Endothelial cell of umbilical vein (primary cell): ENCODE measurements around the gene PDAP1. TPM values are rescaled to one million over a fixed set of nuclear protein-coding genes. Genes with fewer than 3 reads are reported as not detected.

Experiments
- BruUV-seq: library from RNA; stranded (reverse); fragments of 400-500 nt; replicated peaks from 2 replicates; lab custom pipeline; 2021; lab: Mats Ljungman, UMichigan
- CTCF ChIA-PET: fragments of 300-600, 350-600 bp; sonication (Branson Sonifier 250); formaldehyde crosslinking; loops from one replicate; lab custom pipeline; 2021; ENCODE audit warnings: antibody characterized with exemption, inconsistent platforms; lab: Charles Lee
- POLR2A ChIA-PET: fragments of 300-600, 350-600 bp; sonication (Branson Sonifier 250); formaldehyde crosslinking; loops from one replicate; lab custom pipeline; 2021; ENCODE audit warnings: antibody characterized with exemption, inconsistent platforms; lab: Charles Lee
- DNase-seq: peaks from one replicate; pipeline ENCODE4 v3.0.0-alpha.2; 2011; ENCODE audit warnings: low read depth, low spot score
- FAIRE-seq: peaks from 2 replicates; lab custom pipeline; 2011; peaks lifted over from hg19 to GRCh38; lab: Jason Lieb, UNC
- H2AFZ ChIP-seq: 2 replicates; pipeline ENCODE4 v1.6.0; 2012; ENCODE audit warnings: low read depth, low read length, control low read depth, inconsistent platforms
- H3K27ac ChIP-seq: 2 replicates; pipeline ENCODE4 v1.5.1; 2011; ENCODE audit warnings: low read depth, mild to moderate bottlenecking, control low read depth, low read length, moderate library complexity; ENCODE audit not compliant: insufficient read depth
- H3K27me3 ChIP-seq, 2 experiments: 2 replicates each; pipeline versions ENCODE4 v1.6.0 to v1.6.1; 2011; ENCODE audit warnings: low read length in 2 of 2, mixed read lengths in 1 of 2; ENCODE audit not compliant: control insufficient read depth in 2 of 2, insufficient read depth in 2 of 2
- H3K36me3 ChIP-seq, 2 experiments: 2 replicates in 1 of 2; 3 replicates in 1 of 2; pipeline ENCODE4 v1.5.1; 2011; ENCODE audit warnings: low read length in 2 of 2, mild to moderate bottlenecking in 1 of 2, moderate library complexity in 1 of 2; ENCODE audit not compliant: control insufficient read depth in 2 of 2, insufficient read depth in 2 of 2; ENCODE audit errors: extremely low read depth in 1 of 2
- H3K4me1 ChIP-seq: 3 replicates; pipeline ENCODE4 v1.5.1; 2011; ENCODE audit warnings: mild to moderate bottlenecking, low read length; ENCODE audit not compliant: control insufficient read depth, insufficient read depth; ENCODE audit errors: extremely low read depth
- H3K4me2 ChIP-seq: 2 replicates; pipeline ENCODE4 v1.6.1; 2011; ENCODE audit warnings: low read length, control low read depth, mixed read lengths; ENCODE audit not compliant: insufficient read depth
- H3K4me3 ChIP-seq, 3 experiments: fragments of 200-600 bp in 1 of 3; sonication (generic), shearing (Covaris generic) in 1 of 3; replicated peaks in 1 of 3; 2 replicates each; pipeline ENCODE4 v1.5.1; 2011 to 2016; ENCODE audit warnings: control low read depth in 3 of 3, low read length in 3 of 3, mild to moderate bottlenecking in 2 of 3, inconsistent platforms in 1 of 3, low read depth in 1 of 3, moderate library complexity in 1 of 3; ENCODE audit not compliant: insufficient read depth in 1 of 3
- H3K79me2 ChIP-seq: 2 replicates; pipeline ENCODE4 v1.6.0; 2012; ENCODE audit warnings: low read length, inconsistent platforms; ENCODE audit not compliant: control insufficient read depth, insufficient read depth
- H3K9ac ChIP-seq: replicated peaks from 2 replicates; pipeline ENCODE3; 2011; ENCODE audit warnings: low read length, control low read depth; ENCODE audit not compliant: insufficient read depth; ENCODE audit errors: extremely low read depth
- H3K9me1 ChIP-seq: replicated peaks from 3 replicates; pipeline ENCODE4 v1.6.0; 2011; ENCODE audit warnings: mild to moderate bottlenecking, low read length; ENCODE audit not compliant: control insufficient read depth, insufficient read depth; ENCODE audit errors: extremely low read depth
- H3K9me3 ChIP-seq: replicated peaks from 2 replicates; pipeline ENCODE4 v1.5.1; 2012; ENCODE audit warnings: low read length, inconsistent platforms; ENCODE audit not compliant: control insufficient read depth, insufficient read depth
- H4K20me1 ChIP-seq: replicated peaks from 2 replicates; pipeline ENCODE3; 2011; ENCODE audit warnings: mild to moderate bottlenecking, low read length; ENCODE audit not compliant: control insufficient read depth, insufficient read depth; ENCODE audit errors: extremely low read depth
- EZH2 ChIP-seq: IDR thresholded peaks from 2 replicates; pipeline ENCODE4 v1.6.1; 2012; ENCODE audit warnings: borderline replicate concordance, low read depth, mild to moderate bottlenecking, moderate library complexity, low read length, inconsistent platforms; ENCODE audit not compliant: severe bottlenecking
- FOS ChIP-seq: IDR thresholded peaks from 2 replicates; pipeline ENCODE4 v1.6.1; 2011; ENCODE audit warnings: mild to moderate bottlenecking, low read length, moderate library complexity, borderline replicate concordance; ENCODE audit not compliant: insufficient read depth
- GATA2 ChIP-seq: IDR thresholded peaks from 2 replicates; pipeline ENCODE4 v1.7.0; 2011; ENCODE audit warnings: low read depth, mild to moderate bottlenecking, moderate library complexity, mixed read lengths, low read length; ENCODE audit not compliant: insufficient read length, insufficient read depth
- JUN ChIP-seq: IDR thresholded peaks from 2 replicates; pipeline ENCODE4 v1.6.1; 2011; ENCODE audit warnings: borderline replicate concordance, low read depth; ENCODE audit not compliant: insufficient read length, insufficient read depth
- MYC ChIP-seq: IDR thresholded peaks from one replicate; pipeline ENCODE4 v1.6.1; 2011; ENCODE audit warnings: mild to moderate bottlenecking, low read depth, low read length
- POLR2A ChIP-seq: IDR thresholded peaks from 2 replicates; pipeline ENCODE4 v1.6.1; 2012; ENCODE audit warnings: low read depth, mild to moderate bottlenecking, control low read depth, low read length
- POLR2AphosphoS5 ChIP-seq: IDR thresholded peaks from 2 replicates; pipeline ENCODE4 v1.6.1; 2012; ENCODE audit warnings: low read depth, mild to moderate bottlenecking, control low read depth, low read length, moderate library complexity; ENCODE audit not compliant: insufficient read depth
- dilution Hi-C: fragments of 300-500 bp; cut with MboI; formaldehyde crosslinking; loops from one replicate; pipeline ENCODE4 v1.15.0; 2019; ENCODE audit warnings: low sequenced_read_pairs; ENCODE audit not compliant: extremely low pct_ligation_motif_present
- intact Hi-C: fragments of 100-400 bp; cut with micrococcal nuclease; formaldehyde crosslinking; loops from one replicate; pipeline ENCODE4 v1.10.0; 2022
- polyA plus RNA-seq, 4 experiments: library from polyadenylated mRNA; depleted of rRNA in 3 of 4; stranded (reverse) in 3 of 4; unstranded in 1 of 4; fragments of >200 nt; gene quantifications; 2 replicates each; pipeline versions ENCODE4 v1.2.1 to v1.2.3, GENCODE V29; 2011 to 2012; ENCODE audit warnings: missing spikeins in 1 of 4
- total RNA-seq: library from RNA; stranded (reverse); gene quantifications from 2 replicates; pipeline ENCODE4 v1.2.3, GENCODE V29; 2021
- TF ChIP-seq, protein P1 (sequence below): IDR thresholded peaks from 2 replicates; pipeline ENCODE4 v1.6.1; 2011; ENCODE audit not compliant: insufficient read depth, insufficient read length
- TF ChIP-seq, protein P2 (sequence below), 2 donors: IDR thresholded peaks; 1 replicate in 1 of 2; 2 replicates in 1 of 2; pipeline ENCODE4 v1.5.1; 2011; ENCODE audit warnings: low read length in 2 of 2, mild to moderate bottlenecking in 2 of 2, moderate library complexity in 2 of 2, control low read depth in 1 of 2, inconsistent platforms in 1 of 2, low read depth in 1 of 2; ENCODE audit not compliant: insufficient read depth in 1 of 2; ENCODE audit errors: extremely low read depth in 1 of 2

Gene PDAP1
- total and polyA plus RNA-seq, 2 donors (not counting 3 experiments of a cell fraction or from before 2014, with no cell fraction given) = 32.6 to 150 TPM

DNA sequence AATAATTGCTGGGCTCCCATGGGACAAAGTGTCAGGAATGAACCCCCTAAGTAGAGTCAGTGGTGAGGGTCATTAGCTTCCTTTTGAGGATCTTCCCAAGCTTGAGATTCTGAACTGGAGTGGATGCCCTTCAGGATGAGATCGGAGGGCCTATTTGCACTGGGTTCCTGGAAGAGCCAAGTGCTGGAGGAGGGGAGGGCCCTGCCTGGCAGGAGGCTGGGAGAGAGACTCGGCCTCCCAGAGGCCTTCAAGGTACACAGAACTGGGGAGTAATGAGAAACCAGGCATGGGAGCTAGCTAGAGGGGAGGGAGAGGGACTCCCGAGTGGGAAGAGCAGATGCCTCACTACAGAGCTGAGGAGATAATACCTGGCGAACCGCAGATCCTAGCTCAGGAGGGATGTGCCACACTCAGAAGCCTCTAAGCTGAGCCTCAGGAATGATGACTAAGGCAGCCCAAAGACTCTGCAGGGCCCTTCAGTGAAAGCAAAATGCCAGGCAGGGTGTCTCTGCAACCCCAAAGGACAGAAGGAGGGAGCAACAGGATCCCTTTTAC lies 9.4 kb downstream of the PDAP1 start:
- no peaks in the 10 kb centered on the region for H3K9me1 ChIP-seq
- no peaks in the 10 kb centered on the region for H3K4me1 ChIP-seq
- H3K36me3 ChIP-seq = peaks cover 28 to 59% of the 10 kb centered on the region in 2 experiments
- H3K4me3 ChIP-seq = no peak overlapping the region
- no TSS peak for BruUV-seq
- dilution Hi-C loops (no loop called here), intact Hi-C loops (no loop called here)
- ChIA-PET POLR2A (interaction anchor here (2.9 kb wide), 1 partner anchor 9 kb away, joined by 12 read pairs; the partner anchor contains the start of genes BUD31 and PDAP1), CTCF (interaction anchor here (0.8 to 1.6 kb wide), 2 partner anchors 10 to 12 kb away, joined by 3 to 4 read pairs; partner anchors contain the start of genes BUD31 and PDAP1)
- TF ChIP-seq POLR2AphosphoS5 = peak; percentile 7
- TF ChIP-seq, protein P1, sequence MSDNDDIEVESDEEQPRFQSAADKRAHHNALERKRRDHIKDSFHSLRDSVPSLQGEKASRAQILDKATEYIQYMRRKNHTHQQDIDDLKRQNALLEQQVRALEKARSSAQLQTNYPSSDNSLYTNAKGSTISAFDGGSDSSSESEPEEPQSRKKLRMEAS = no peak
- H3K4me2 ChIP-seq = no peak overlapping the region
- no peaks in the 10 kb centered on the region for H4K20me1 ChIP-seq
- no peak overlapping the region for H3K9ac ChIP-seq
- H3K27me3 ChIP-seq = no peaks in the 10 kb centered on the region
- DNase-seq = no peak
- no peak overlapping the region for H2AFZ ChIP-seq
- H3K79me2 ChIP-seq = peaks cover 12% of the 10 kb centered on the region
- H3K27ac ChIP-seq = no peak overlapping the region
- no peak for FAIRE-seq
- H3K9me3 ChIP-seq = no peaks in the 10 kb centered on the region

DNA sequence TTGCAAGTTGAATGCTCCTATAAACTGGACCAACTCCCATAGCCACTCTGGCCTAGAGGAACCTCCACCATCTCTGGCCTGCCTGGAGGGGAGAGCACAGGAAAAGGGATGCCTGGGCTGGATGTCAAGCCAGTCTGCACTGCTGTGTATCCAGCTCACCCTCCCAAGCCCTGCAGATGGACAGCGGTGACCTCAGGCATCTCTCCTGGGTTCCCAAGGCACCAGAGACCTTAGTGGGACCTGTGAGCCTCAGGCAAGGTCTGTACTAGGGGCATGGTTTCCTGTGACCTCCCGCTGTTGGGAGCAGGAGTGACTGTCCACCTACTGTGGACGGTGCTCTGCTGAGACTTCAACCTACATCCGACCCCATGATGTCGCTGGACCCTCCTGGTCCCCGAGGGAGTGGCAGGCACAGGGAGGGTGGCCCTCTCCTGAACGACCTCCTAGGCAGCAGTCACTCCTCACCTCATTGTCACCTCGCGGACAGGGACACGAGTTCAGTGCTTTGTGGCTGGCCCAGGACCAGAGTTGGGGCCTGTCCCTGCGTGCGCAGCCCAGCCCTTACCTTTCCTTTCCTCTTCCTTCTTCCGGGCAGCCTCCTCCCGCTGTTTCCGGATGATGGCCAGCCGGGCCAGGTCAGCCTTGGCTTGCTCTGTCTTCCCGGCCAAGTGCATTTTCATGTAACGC lies 11.0 kb downstream of the PDAP1 start:
- Histone ChIP-seq H3K27ac (no peak overlapping the region), H3K27me3 (no peaks in the 10 kb centered on the region), H3K4me1 (peaks cover 9% of the 10 kb centered on the region), H3K9ac (no peak overlapping the region), H3K9me3 (no peaks in the 10 kb centered on the region), H4K20me1 (no peaks in the 10 kb centered on the region), H3K36me3 (peaks cover 28 to 56% of the 10 kb centered on the region in 2 experiments), H3K9me1 (no peaks in the 10 kb centered on the region), H3K4me2 (no peak overlapping the region), H2AFZ (no peak overlapping the region), H3K4me3 (no peak overlapping the region), H3K79me2 (peaks cover 2% of the 10 kb centered on the region)
- no peak for FAIRE-seq
- DNase-seq = no peak
- no TSS peak for BruUV-seq
- dilution Hi-C loops (no loop called here), intact Hi-C loops (no loop called here)
- ChIA-PET CTCF (no interaction called here), POLR2A (no interaction called here)
- TF ChIP-seq POLR2A (no peak), POLR2AphosphoS5 (no peak), EZH2 (no peak), FOS (no peak), GATA2 (no peak), JUN (no peak), MYC (no peak)
- TF ChIP-seq, protein P1 = no peak
- TF ChIP-seq, protein P2, sequence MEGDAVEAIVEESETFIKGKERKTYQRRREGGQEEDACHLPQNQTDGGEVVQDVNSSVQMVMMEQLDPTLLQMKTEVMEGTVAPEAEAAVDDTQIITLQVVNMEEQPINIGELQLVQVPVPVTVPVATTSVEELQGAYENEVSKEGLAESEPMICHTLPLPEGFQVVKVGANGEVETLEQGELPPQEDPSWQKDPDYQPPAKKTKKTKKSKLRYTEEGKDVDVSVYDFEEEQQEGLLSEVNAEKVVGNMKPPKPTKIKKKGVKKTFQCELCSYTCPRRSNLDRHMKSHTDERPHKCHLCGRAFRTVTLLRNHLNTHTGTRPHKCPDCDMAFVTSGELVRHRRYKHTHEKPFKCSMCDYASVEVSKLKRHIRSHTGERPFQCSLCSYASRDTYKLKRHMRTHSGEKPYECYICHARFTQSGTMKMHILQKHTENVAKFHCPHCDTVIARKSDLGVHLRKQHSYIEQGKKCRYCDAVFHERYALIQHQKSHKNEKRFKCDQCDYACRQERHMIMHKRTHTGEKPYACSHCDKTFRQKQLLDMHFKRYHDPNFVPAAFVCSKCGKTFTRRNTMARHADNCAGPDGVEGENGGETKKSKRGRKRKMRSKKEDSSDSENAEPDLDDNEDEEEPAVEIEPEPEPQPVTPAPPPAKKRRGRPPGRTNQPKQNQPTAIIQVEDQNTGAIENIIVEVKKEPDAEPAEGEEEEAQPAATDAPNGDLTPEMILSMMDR (IDR thresholded peaks at IDR 0.05; ENCODE audit: extremely low read depth in 1 of 2, insufficient read depth in 1 of 2, low read depth in 1 of 2, low read length in 2 of 2) = no peak
